Measurements from ENCODE around the gene LY6G6F.

- TF ChIP-seq REST (IDR thresholded peaks at IDR 0.05; ENCODE audit: insufficient read depth in 1 of 2, low read depth in 2 of 2, low read length in 2 of 2) (no peak), POLR2AphosphoS5 (IDR thresholded peaks at IDR 0.05; ENCODE audit: low read depth, low read length) (no peak), TAF1 (IDR thresholded peaks at IDR 0.05; ENCODE audit: borderline replicate concordance, insufficient read depth, low read length) (no peak), FOXP2 (optimal IDR thresholded peaks at IDR 0.05; ENCODE audit: borderline replicate concordance, extremely low read depth, extremely low read length, insufficient read depth) (no peak)
These were observed 22.3 kb downstream of the LY6G6F start, which contains the start of gene DDAH2 for GRCh38 chr6:31728767-31729514.
